Trophoblast cell (in vitro differentiated cells and primary cell): ENCODE measurements around the gene PC.

Source experiments
- DNase-seq, 2 donors: peaks; one replicate each; pipeline ENCODE4 v3.0.0-alpha.2; 2016
- H2AFZ ChIP-seq: 2 replicates; pipeline ENCODE4 v1.6.1; 2013; ENCODE audit warnings: low read length, moderate library complexity, mild to moderate bottlenecking; ENCODE audit not compliant: insufficient read depth, poor library complexity
- H2AK5ac ChIP-seq: 2 replicates; pipeline ENCODE4 v1.6.1; 2013; ENCODE audit warnings: mild to moderate bottlenecking, low read length
- H2BK120ac ChIP-seq: 2 replicates; pipeline ENCODE4 v1.6.1; 2013; ENCODE audit warnings: low read length, mild to moderate bottlenecking, moderate library complexity; ENCODE audit not compliant: insufficient read depth, poor library complexity
- H2BK12ac ChIP-seq: 2 replicates; pipeline ENCODE4 v1.6.1; 2013; ENCODE audit warnings: mild to moderate bottlenecking, low read length, moderate library complexity
- H2BK5ac ChIP-seq: 2 replicates; pipeline ENCODE4 v1.6.1; 2013; ENCODE audit warnings: low read length, low read depth, moderate library complexity, mild to moderate bottlenecking; ENCODE audit not compliant: poor library complexity
- H3K14ac ChIP-seq: 2 replicates; pipeline ENCODE4 v1.6.1; 2013; ENCODE audit warnings: mild to moderate bottlenecking, low read length
- H3K18ac ChIP-seq: 2 replicates; pipeline ENCODE4 v1.6.1; 2013; ENCODE audit warnings: mild to moderate bottlenecking, low read length
- H3K23ac ChIP-seq: 2 replicates; pipeline ENCODE4 v1.6.1; 2013; ENCODE audit warnings: low read length
- H3K27ac ChIP-seq: 2 replicates; pipeline ENCODE4 v1.5.1; 2013; ENCODE audit warnings: low read depth, mild to moderate bottlenecking, inconsistent platforms, low read length, moderate library complexity
- H3K27me3 ChIP-seq: 2 replicates; pipeline ENCODE4 v1.6.1; 2013; ENCODE audit warnings: inconsistent platforms, mild to moderate bottlenecking, low read length, moderate library complexity; ENCODE audit not compliant: insufficient read depth
- H3K36me3 ChIP-seq, 2 experiments: 1 replicate in 1 of 2; 2 replicates in 1 of 2; pipeline ENCODE4 v1.6.1; 2013; ENCODE audit warnings: low read length in 2 of 2, mild to moderate bottlenecking in 2 of 2, moderate library complexity in 1 of 2; ENCODE audit not compliant: insufficient read depth in 2 of 2, control insufficient read depth in 1 of 2
- H3K4ac ChIP-seq: 2 replicates; pipeline ENCODE4 v1.6.1; 2013; ENCODE audit warnings: low read depth, mild to moderate bottlenecking, low read length, moderate library complexity
- H3K4me1 ChIP-seq, 2 experiments: 1 replicate in 1 of 2; 2 replicates in 1 of 2; pipeline ENCODE4 v1.6.1; 2013; ENCODE audit warnings: low read length in 2 of 2, mild to moderate bottlenecking in 2 of 2, moderate library complexity in 1 of 2; ENCODE audit not compliant: insufficient read depth in 2 of 2, control insufficient read depth in 1 of 2
- H3K4me2 ChIP-seq: 2 replicates; pipeline ENCODE4 v1.6.1; 2013; ENCODE audit warnings: inconsistent platforms, mild to moderate bottlenecking, low read length, moderate library complexity
- H3K4me3 ChIP-seq: 2 replicates; pipeline ENCODE4 v1.5.1; 2013; ENCODE audit warnings: mild to moderate bottlenecking, low read depth, low read length, inconsistent platforms
- H3K79me1 ChIP-seq: one replicate; pipeline ENCODE4 v1.6.1; 2013; ENCODE audit warnings: low read length
- H3K79me2 ChIP-seq: 2 replicates; pipeline ENCODE4 v1.6.1; 2013; ENCODE audit warnings: low read length, mild to moderate bottlenecking; ENCODE audit not compliant: control insufficient read depth, insufficient read depth, poor library complexity
- H3K9ac ChIP-seq: 2 replicates; pipeline ENCODE4 v1.6.1; 2013; ENCODE audit warnings: mild to moderate bottlenecking, low read length
- H3K9me3 ChIP-seq: 2 replicates; pipeline ENCODE4 v1.6.1; 2013; ENCODE audit warnings: low read depth, mild to moderate bottlenecking, control low read depth, inconsistent platforms, low read length; ENCODE audit not compliant: insufficient read depth
- H4K12ac ChIP-seq: 2 replicates; pipeline ENCODE4 v1.6.1; 2013; ENCODE audit warnings: low read depth, mild to moderate bottlenecking, low read length, moderate library complexity
- H4K8ac ChIP-seq: 2 replicates; pipeline ENCODE4 v1.6.1; 2013; ENCODE audit warnings: low read depth, mild to moderate bottlenecking, low read length, moderate library complexity
- H4K91ac ChIP-seq: one replicate; pipeline ENCODE4 v1.6.1; 2013; ENCODE audit warnings: low read depth, mild to moderate bottlenecking, low read length, moderate library complexity
- WGBS: extraction: QIAGEN DNeasy Blood & Tissue Kit; methylation state at CpG from one replicate; pipeline ENCODE4 v1.1.7; 2013; ENCODE audit warnings: missing lambda C conversion rate; ENCODE audit not compliant: insufficient read length, insufficient coverage; ENCODE audit errors: extremely low coverage; 5-methylcytosine and 5-hydroxymethylcytosine counted together

PC gene

GRCh38 chr11:66849501-66850234 is 108.5 kb downstream of the PC start:
- Histone ChIP-seq H2AFZ (no peak overlapping the region), H3K9me3 (no peaks in the 10 kb centered on the region), H2BK5ac (no peak overlapping the region), H3K9ac (no peak overlapping the region), H3K4ac (no peak overlapping the region), H4K12ac (no peak overlapping the region), H3K36me3 (peaks cover 31 to 42% of the 10 kb centered on the region in 2 experiments), H3K23ac (no peak overlapping the region), H4K8ac (no peak overlapping the region), H3K27me3 (no peaks in the 10 kb centered on the region), H2BK120ac (no peak overlapping the region), H3K4me3 (no peak overlapping the region), H3K18ac (no peak overlapping the region), H3K79me2 (no peaks in the 10 kb centered on the region), H3K14ac (no peak overlapping the region), H2AK5ac (no peak overlapping the region), H2BK12ac (no peak overlapping the region), H3K4me2 (no peak overlapping the region), H3K4me1 (peaks cover 3 to 5% of the 10 kb centered on the region in 2 experiments), H3K27ac (no peak overlapping the region), H4K91ac (no peak overlapping the region), H3K79me1 (no peaks in the 10 kb centered on the region)
- no peak for DNase-seq
- no CpG with 5 or more reads among the region's 22 CpGs for WGBS

- H3K4me2 ChIP-seq = no peak overlapping the region
- no peak overlapping the region for H4K12ac ChIP-seq
- H2BK12ac ChIP-seq = no peak overlapping the region
- H3K9ac ChIP-seq = no peak overlapping the region
- no peak overlapping the region for H3K18ac ChIP-seq
- no peak overlapping the region for H2AK5ac ChIP-seq
- peaks cover 7 to 13% of the 10 kb centered on the region in 2 experiments for H3K4me1 ChIP-seq
- no peak for DNase-seq
- peaks cover 31 to 45% of the 10 kb centered on the region in 2 experiments for H3K36me3 ChIP-seq
- H2AFZ ChIP-seq = no peak overlapping the region
- WGBS = no CpG with 5 or more reads among the region's 28 CpGs
- peaks cover 3% of the 10 kb centered on the region for H3K79me2 ChIP-seq
- no peak overlapping the region for H4K91ac ChIP-seq
- no peak overlapping the region for H3K4me3 ChIP-seq
- no peak overlapping the region for H4K8ac ChIP-seq
- no peak overlapping the region for H2BK5ac ChIP-seq
- no peaks in the 10 kb centered on the region for H3K27me3 ChIP-seq
- H3K4ac ChIP-seq = no peak overlapping the region
- H3K23ac ChIP-seq = no peak overlapping the region
- H3K79me1 ChIP-seq = peaks cover under 1% of the 10 kb centered on the region
- H3K27ac ChIP-seq = no peak overlapping the region
- H3K9me3 ChIP-seq = no peaks in the 10 kb centered on the region
- no peak overlapping the region for H2BK120ac ChIP-seq
- H3K14ac ChIP-seq = no peak overlapping the region
Measured at GRCh38 chr11:66848671-66849500, 109.3 kb downstream of the PC start.

- Histone ChIP-seq H3K27ac (no peak overlapping the region), H3K4ac (no peak overlapping the region), H3K79me1 (peaks cover 11% of the 10 kb centered on the region), H2AFZ (no peak overlapping the region), H2BK12ac (no peak overlapping the region), H3K14ac (no peak overlapping the region), H3K9me3 (no peaks in the 10 kb centered on the region), H3K4me2 (no peak overlapping the region), H3K4me1 (peaks cover 9 to 16% of the 10 kb centered on the region in 2 experiments), H3K9ac (no peak overlapping the region), H3K27me3 (no peaks in the 10 kb centered on the region), H2BK5ac (no peak overlapping the region), H3K36me3 (peaks cover 31 to 45% of the 10 kb centered on the region in 2 experiments), H3K18ac (no peak overlapping the region), H3K23ac (no peak overlapping the region), H2BK120ac (no peak overlapping the region), H4K91ac (no peak overlapping the region), H3K79me2 (peaks cover 14% of the 10 kb centered on the region), H4K12ac (no peak overlapping the region), H4K8ac (no peak overlapping the region), H3K4me3 (no peak overlapping the region), H2AK5ac (no peak overlapping the region)
- DNase-seq = no peak
- WGBS = no CpG with 5 or more reads among the region's 14 CpGs
Measured at GRCh38 chr11:66847461-66848232, 110.5 kb downstream of the PC start.

GRCh38 chr11:66846671-66847091 is 111.5 kb downstream of the PC start:
- no peak overlapping the region for H3K18ac ChIP-seq
- H3K4me2 ChIP-seq = no peak overlapping the region
- peaks cover 31 to 45% of the 10 kb centered on the region in 2 experiments for H3K36me3 ChIP-seq
- no peak overlapping the region for H2BK120ac ChIP-seq
- peaks cover 14 to 23% of the 10 kb centered on the region in 2 experiments for H3K4me1 ChIP-seq
- H4K91ac ChIP-seq = no peak overlapping the region
- H4K12ac ChIP-seq = no peak overlapping the region
- H3K4me3 ChIP-seq = no peak overlapping the region
- no peak overlapping the region for H2BK12ac ChIP-seq
- no peak overlapping the region for H3K9ac ChIP-seq
- H3K27ac ChIP-seq = no peak overlapping the region
- H3K4ac ChIP-seq = no peak overlapping the region
- no peak overlapping the region for H4K8ac ChIP-seq
- H3K14ac ChIP-seq = no peak overlapping the region
- no peak overlapping the region for H2BK5ac ChIP-seq
- H3K23ac ChIP-seq = no peak overlapping the region
- no peaks in the 10 kb centered on the region for H3K27me3 ChIP-seq
- no CpG with 5 or more reads among the region's 4 CpGs for WGBS
- no peak overlapping the region for H2AK5ac ChIP-seq
- peaks cover 18% of the 10 kb centered on the region for H3K79me2 ChIP-seq
- peaks cover 12% of the 10 kb centered on the region for H3K79me1 ChIP-seq
- no peak for DNase-seq
- no peaks in the 10 kb centered on the region for H3K9me3 ChIP-seq
- no peak overlapping the region for H2AFZ ChIP-seq
